ENCODE measurements around the gene ZNF669.

The ZNF669 gene

DNA sequence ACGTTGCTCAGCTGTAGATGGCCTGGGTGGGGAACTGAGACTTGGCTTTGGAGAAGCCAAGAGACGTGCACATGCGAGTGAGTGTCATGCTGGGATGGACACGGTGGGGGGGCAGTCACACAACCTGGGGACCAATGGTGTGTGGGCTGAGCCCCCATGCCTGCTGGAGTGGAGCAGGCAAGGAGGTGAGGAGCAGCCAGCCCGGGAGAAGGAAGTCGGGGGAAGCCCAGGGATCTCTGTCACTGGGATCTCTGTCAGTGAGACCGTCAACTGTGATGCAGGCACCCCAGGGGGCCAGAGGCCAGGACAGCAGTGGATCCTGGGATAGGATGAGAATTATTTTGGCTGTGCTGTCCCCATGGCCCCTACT lies 11.0 kb upstream of the ZNF669 start:
- H3K4me1 Mint-ChIP-seq: peaks cover 7% of the 10 kb centered on the region
- H3K27me3 Mint-ChIP-seq: peaks cover 37% of the 10 kb centered on the region
- no peak overlapping the region for H3K27ac Mint-ChIP-seq
- H3K9me3 Mint-ChIP-seq: no peaks in the 10 kb centered on the region
- ATAC-seq (no peak), DNase-seq (no peak)
- no peak overlapping the region for H3K4me3 Mint-ChIP-seq

GRCh38 chr1:247114351-247115140 lies 10.4 kb upstream of the ZNF669 start:
- no peak for DNase-seq

DNA sequence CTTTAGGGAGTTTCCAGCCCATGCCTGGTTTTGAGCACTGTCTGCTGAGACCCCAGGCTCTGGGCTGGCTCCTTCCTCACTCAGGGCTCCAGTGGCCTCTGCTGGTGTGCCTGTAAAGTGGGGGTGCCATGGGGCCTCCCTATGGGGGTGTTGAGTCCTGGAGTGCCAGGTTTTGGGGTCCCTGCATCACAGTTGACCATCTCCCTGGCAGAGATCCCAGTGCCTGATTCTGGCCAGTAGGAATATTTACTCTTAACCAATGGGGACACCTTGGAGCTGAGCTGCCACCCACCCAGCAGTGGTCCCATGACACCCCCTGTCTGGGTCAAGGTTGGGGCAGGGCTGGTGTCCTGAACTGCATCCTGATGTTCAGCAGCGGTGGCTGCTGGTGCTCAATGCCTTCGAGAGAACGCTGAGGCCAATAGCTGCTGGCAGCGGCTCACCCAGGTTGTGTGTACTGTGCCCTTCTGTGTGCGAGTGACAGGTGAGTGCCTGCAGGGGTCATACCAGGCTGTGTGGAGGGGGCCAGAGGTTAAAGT lies 9.6 kb upstream of the ZNF669 start:
- H3K9me3 Mint-ChIP-seq: no peaks in the 10 kb centered on the region
- H3K27me3 Mint-ChIP-seq: peaks cover 51% of the 10 kb centered on the region
- no peak overlapping the region for H3K4me3 Mint-ChIP-seq
- H3K27ac Mint-ChIP-seq: no peak overlapping the region
- DNase-seq (no peak), ATAC-seq (peak; percentile 24)
- H3K4me1 Mint-ChIP-seq: peaks cover 7% of the 10 kb centered on the region

More at GRCh38 chr1:247114351-247115140, 10.4 kb upstream of the ZNF669 start:
- no peak overlapping the region for H3K27ac Mint-ChIP-seq
- peaks cover 7% of the 10 kb centered on the region for H3K4me1 Mint-ChIP-seq
- H3K27me3 Mint-ChIP-seq: peaks cover 43% of the 10 kb centered on the region
- H3K4me3 Mint-ChIP-seq: no peak overlapping the region
- peak; percentile 31 for ATAC-seq
- H3K9me3 Mint-ChIP-seq: no peaks in the 10 kb centered on the region

GRCh38 chr1:247113094-247113497 lies 8.9 kb upstream of the ZNF669 start:
- Mint-ChIP-seq H3K4me1 (peaks cover 7% of the 10 kb centered on the region), H3K4me3 (peak overlapping the region in 1 of 2 donors; percentile 53), H3K27ac (no peak overlapping the region), H3K27me3 (peaks cover 58% of the 10 kb centered on the region), H3K9me3 (no peaks in the 10 kb centered on the region)
- DNase-seq (no peak), ATAC-seq (no peak)

- Mint-ChIP-seq H3K4me3 (peak overlapping the region; percentile 12 to 53), H3K4me1 (peaks cover 7% of the 10 kb centered on the region), H3K27ac (no peak overlapping the region), H3K27me3 (peaks cover 64% of the 10 kb centered on the region), H3K9me3 (no peaks in the 10 kb centered on the region)
- ATAC-seq (no peak), DNase-seq (no peak)
Measured at GRCh38 chr1:247112479-247112781, 8.3 kb upstream of the ZNF669 start.

DNA sequence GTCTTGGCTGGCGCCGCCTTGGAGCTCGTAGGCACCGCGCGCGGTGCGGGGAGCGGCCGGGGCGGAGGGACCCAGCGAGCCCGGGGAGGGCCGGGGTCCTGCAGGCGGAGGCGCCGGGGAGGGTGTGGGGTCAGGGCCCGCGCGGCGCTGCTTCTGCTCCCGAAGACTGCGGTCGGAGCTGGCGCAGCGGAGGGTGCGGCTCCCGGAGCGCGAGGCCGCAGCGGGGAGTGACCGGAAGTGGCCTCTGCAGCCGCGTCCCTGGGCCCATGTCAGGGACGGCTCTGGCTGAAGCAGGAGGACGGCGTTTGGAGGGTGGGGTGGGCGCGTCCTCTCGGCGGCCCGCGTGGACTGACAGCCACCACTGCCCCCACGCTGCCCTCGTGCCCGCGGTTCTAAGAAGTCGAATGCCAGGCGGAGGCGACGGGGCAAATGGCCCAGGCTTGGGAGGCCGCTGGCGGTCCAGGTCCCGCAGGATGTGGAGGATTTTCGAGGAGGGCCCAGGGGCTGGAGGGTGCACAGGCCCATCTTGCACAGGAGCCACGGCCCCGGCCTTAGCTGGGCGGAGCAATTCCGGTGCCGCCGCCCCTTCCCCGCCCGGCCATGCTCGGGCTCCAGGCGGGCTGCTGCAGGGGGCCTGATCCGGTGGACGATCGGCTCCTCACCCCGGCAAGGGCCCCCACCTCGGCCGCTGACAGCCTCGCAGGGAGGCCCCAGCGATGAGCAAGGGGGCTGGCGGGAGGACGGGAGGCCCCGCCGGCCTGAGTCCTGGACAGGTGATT lies 7.7 kb upstream of the ZNF669 start:
- H3K4me1 Mint-ChIP-seq: peaks cover 7% of the 10 kb centered on the region
- ATAC-seq (peak; percentile 58), DNase-seq (no peak)
- no peaks in the 10 kb centered on the region for H3K9me3 Mint-ChIP-seq
- H3K27me3 Mint-ChIP-seq: peaks cover 68% of the 10 kb centered on the region
- no peak overlapping the region for H3K27ac Mint-ChIP-seq
- peak overlapping the region; percentile 56 to 65 for H3K4me3 Mint-ChIP-seq

DNA sequence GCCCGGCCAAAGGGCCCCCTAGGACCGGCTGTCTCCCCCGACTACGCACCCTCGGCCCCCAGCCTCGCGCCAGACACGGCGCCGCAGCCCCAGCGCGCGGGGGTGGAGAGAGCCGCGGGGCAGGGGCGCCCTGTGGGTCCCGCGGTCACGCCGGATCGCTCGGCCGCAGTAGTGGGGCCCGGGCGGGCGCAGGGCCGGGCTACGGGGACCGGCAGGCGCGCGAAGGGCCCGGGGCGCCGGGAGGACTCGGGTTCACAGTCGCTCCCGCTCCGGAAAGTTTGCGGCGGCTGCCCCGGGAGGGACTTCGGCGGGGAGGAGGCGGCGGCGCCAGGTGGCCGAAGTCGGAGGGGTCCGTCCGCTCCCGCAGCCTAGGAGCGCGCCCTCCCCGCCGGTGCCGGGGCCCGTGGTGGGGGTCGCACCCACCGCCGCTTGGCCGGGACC lies 7.1 kb upstream of the ZNF669 start:
- H3K4me3 Mint-ChIP-seq: peak overlapping the region; percentile 66 to 87
- H3K27ac Mint-ChIP-seq: no peak overlapping the region
- peaks cover 7% of the 10 kb centered on the region for H3K4me1 Mint-ChIP-seq
- DNase-seq: no peak
- peaks cover 68% of the 10 kb centered on the region for H3K27me3 Mint-ChIP-seq
- peak; percentile 44 for ATAC-seq
- H3K9me3 Mint-ChIP-seq: no peaks in the 10 kb centered on the region

GRCh38 chr1:247110627-247111258 lies 6.6 kb upstream of the ZNF669 start:
- DNase-seq (no peak), ATAC-seq (peak; percentile 39)
- H3K27me3 Mint-ChIP-seq: peaks cover 68% of the 10 kb centered on the region
- peak overlapping the region; percentile 66 to 87 for H3K4me3 Mint-ChIP-seq
- peak overlapping the region in 1 of 2 donors; percentile 7 for H3K27ac Mint-ChIP-seq
- H3K9me3 Mint-ChIP-seq: no peaks in the 10 kb centered on the region
- peaks cover 7% of the 10 kb centered on the region for H3K4me1 Mint-ChIP-seq

DNA sequence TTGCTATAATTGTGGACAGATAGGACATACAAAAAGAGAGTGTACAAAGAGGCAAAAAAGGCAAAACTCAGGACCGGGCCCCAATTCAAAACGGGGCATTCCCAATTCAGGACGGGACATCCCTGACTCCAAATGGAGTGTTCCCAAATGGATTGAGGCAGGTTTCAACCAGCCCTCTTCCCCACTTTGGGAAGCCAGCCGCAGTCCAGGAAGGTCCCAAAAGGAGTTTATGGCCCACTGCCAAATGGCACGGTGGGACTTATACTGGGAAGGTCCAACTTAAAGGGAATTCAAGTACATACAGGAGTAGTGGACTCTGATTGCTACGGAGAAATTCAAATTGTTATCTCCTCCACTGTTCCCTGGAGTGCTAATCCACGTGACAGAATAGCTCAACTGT lies 3.5 kb upstream of the ZNF669 start:
- H3K27me3 Mint-ChIP-seq: peaks cover 44% of the 10 kb centered on the region
- H3K27ac Mint-ChIP-seq: no peak overlapping the region
- H3K4me3 Mint-ChIP-seq: no peak overlapping the region
- no peak for DNase-seq
- H3K9me3 Mint-ChIP-seq: no peaks in the 10 kb centered on the region
- ATAC-seq: no peak
- peaks cover 15% of the 10 kb centered on the region for H3K4me1 Mint-ChIP-seq

- H3K4me3 Mint-ChIP-seq: no peak overlapping the region
- no peak overlapping the region for H3K27ac Mint-ChIP-seq
- DNase-seq (no peak), ATAC-seq (no peak)
- peaks cover under 1 to 1% of the 10 kb centered on the region in 2 donors for H3K9me3 Mint-ChIP-seq
- H3K4me1 Mint-ChIP-seq: peaks cover 13% of the 10 kb centered on the region
- H3K27me3 Mint-ChIP-seq: peaks cover 32% of the 10 kb centered on the region
Measured at GRCh38 chr1:247105966-247106365, 1.8 kb upstream of the ZNF669 start.

- DNase-seq (no peak), ATAC-seq (no peak)
- H3K4me3 Mint-ChIP-seq: peak overlapping the region in 1 of 2 donors; percentile 92
- peaks cover 7% of the 10 kb centered on the region for H3K4me1 Mint-ChIP-seq
- H3K27ac Mint-ChIP-seq: no peak overlapping the region
- H3K9me3 Mint-ChIP-seq: peaks cover 8 to 9% of the 10 kb centered on the region in 2 donors
- peaks cover 29% of the 10 kb centered on the region for H3K27me3 Mint-ChIP-seq
Measured at GRCh38 chr1:247104965-247105364, 809 bp upstream of the ZNF669 start.

DNA sequence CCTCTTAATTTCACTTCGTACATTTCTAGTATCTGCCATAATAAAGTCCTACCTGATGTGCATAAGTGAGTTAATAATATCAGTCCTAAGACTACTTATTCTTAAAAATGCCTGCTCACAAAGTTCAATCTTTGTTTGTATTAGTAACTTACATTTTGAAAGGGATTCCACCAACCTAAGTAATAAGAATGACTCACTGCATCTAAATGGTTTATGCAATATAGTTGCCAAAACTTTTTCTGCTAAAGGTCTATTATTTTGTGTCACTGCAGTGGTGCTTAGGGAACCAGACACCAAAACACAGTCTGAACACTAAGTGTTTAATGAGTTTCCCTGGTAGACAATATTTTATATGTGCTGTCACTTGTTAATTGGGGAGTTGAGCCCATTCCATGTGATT lies 1.8 kb downstream of the ZNF669 start:
- H3K27ac Mint-ChIP-seq: no peak overlapping the region
- peaks cover 8 to 15% of the 10 kb centered on the region in 2 donors for H3K9me3 Mint-ChIP-seq
- H3K4me3 Mint-ChIP-seq: peak overlapping the region in 1 of 2 donors; percentile 12
- peaks cover 4% of the 10 kb centered on the region for H3K27me3 Mint-ChIP-seq
- DNase-seq (no peak), ATAC-seq (no peak)
- H3K4me1 Mint-ChIP-seq: peaks cover 7% of the 10 kb centered on the region

DNA sequence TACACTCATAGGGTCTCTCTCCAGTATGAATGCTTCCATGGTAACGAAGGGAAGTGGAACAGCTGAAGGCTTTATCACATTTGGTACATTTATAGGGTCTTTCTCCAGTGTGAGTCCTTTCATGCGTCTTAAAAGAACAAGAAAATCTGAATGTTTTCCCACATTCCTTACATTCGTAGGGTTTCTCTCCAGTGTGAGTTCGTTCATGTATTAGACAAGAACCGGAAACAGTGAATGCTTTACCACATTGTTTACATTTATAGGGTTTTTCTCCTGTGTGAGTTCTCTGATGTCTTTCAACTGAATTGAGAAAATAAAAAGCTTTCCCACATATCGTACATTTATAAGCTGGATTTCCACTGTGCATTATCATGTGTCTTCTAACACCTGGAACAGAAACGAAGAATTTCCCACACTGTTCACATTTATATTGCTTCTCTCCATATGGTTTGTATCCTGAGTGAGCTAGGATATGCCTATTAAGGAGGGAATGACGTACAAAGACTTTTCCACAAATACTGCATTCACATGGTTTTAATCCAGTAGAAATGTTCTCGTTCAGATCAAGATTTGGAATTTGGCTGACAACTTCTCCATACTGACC lies 3.4 kb downstream of the ZNF669 start:
- DNase-seq (no peak), ATAC-seq (no peak)
- peaks cover 22 to 31% of the 10 kb centered on the region in 2 donors for H3K9me3 Mint-ChIP-seq
- H3K27ac Mint-ChIP-seq: no peak overlapping the region
- no peaks in the 10 kb centered on the region for H3K27me3 Mint-ChIP-seq
- no peak overlapping the region for H3K4me3 Mint-ChIP-seq
- H3K4me1 Mint-ChIP-seq: peaks cover 7% of the 10 kb centered on the region

- Mint-ChIP-seq H3K27ac (no peak overlapping the region), H3K9me3 (peaks cover 24 to 34% of the 10 kb centered on the region in 2 donors), H3K4me3 (no peak overlapping the region), H3K4me1 (no peaks in the 10 kb centered on the region), H3K27me3 (no peaks in the 10 kb centered on the region)
- DNase-seq (no peak), ATAC-seq (no peak)
Measured at GRCh38 chr1:247096958-247097357, 7.2 kb downstream of the ZNF669 start.

GRCh38 chr1:247096544-247096943 lies 7.6 kb downstream of the ZNF669 start:
- H3K9me3 Mint-ChIP-seq: peaks cover 24 to 34% of the 10 kb centered on the region in 2 donors
- no peaks in the 10 kb centered on the region for H3K4me1 Mint-ChIP-seq
- no peak overlapping the region for H3K27ac Mint-ChIP-seq
- no peak for DNase-seq
- no peak overlapping the region for H3K4me3 Mint-ChIP-seq
- no peaks in the 10 kb centered on the region for H3K27me3 Mint-ChIP-seq
- ATAC-seq: no peak
